A549 (cell line): ENCODE results near the gene PITPNC1.

Source experiments
- BHLHE40 ChIP-seq: IDR thresholded peaks from 2 replicates; pipeline ENCODE4 v1.6.1; 2012; ENCODE audit warnings: low read depth, low read length, inconsistent platforms
- CHD2 ChIP-seq: fragments of 150-350 bp; IDR thresholded peaks from 2 replicates; pipeline ENCODE4 v1.6.1; 2014; ENCODE audit warnings: low read length; ENCODE audit not compliant: partially characterized antibody
- JUN ChIP-seq, 2 experiments: fragments of >200 bp; sonication (Bioruptor Twin); formaldehyde crosslinking; IDR thresholded peaks; 2 replicates in 1 of 2; 3 replicates in 1 of 2; pipeline ENCODE4 v1.6.1; 2016 to 2017
- MAZ ChIP-seq: fragments of 150-350 bp; IDR thresholded peaks from 2 replicates; pipeline ENCODE4 v1.6.1; 2014; ENCODE audit warnings: antibody characterized with exemption, low read depth, low read length, borderline replicate concordance
- NR3C1 ChIP-seq: fragments of >200 bp; sonication (Bioruptor Twin); formaldehyde crosslinking; IDR thresholded peaks from 3 replicates; pipeline ENCODE4 v1.6.1; 2017
- POLR2A ChIP-seq: IDR thresholded peaks from 2 replicates; pipeline ENCODE4 v1.6.1; 2012; ENCODE audit warnings: mild to moderate bottlenecking, low read length
- POLR2AphosphoS2 ChIP-seq: conservative IDR thresholded peaks from 2 replicates; pipeline ENCODE4 v1.6.1; 2012; ENCODE audit warnings: low read length, improper control_type of control experiment, inconsistent platforms
- RAD21 ChIP-seq, 2 experiments: fragments of >200 bp in 1 of 2; sonication (Bioruptor Twin) in 1 of 2; formaldehyde crosslinking in 1 of 2; IDR thresholded peaks in 1 of 2; conservative IDR thresholded peaks in 1 of 2; 2 replicates in 1 of 2; 3 replicates in 1 of 2; pipeline ENCODE4 v1.6.1; 2012 to 2018; ENCODE audit warnings: inconsistent platforms in 1 of 2
- TF ChIP-seq, protein P1 (sequence below): fragments of >200 bp; sonication (Bioruptor Twin); formaldehyde crosslinking; IDR thresholded peaks from 3 replicates; pipeline ENCODE4 v1.5.1; 2016
- TF ChIP-seq, protein P2 (sequence below): fragments of 150-350 bp; IDR thresholded peaks from 2 replicates; pipeline ENCODE4 v1.6.1; 2014; ENCODE audit warnings: low read depth, mild to moderate bottlenecking, low read length
- TF ChIP-seq, protein P3 (sequence below): fragments of 200-600 bp; sonication (generic); IDR thresholded peaks from 2 replicates; pipeline ENCODE4 v1.6.1; 2016; ENCODE audit warnings: antibody characterized with exemption, mild to moderate bottlenecking, moderate library complexity
- TF ChIP-seq, protein P4 (sequence below): fragments of 250-450 bp; sonication (Bioruptor Pico); IDR thresholded peaks from 2 replicates; pipeline ENCODE4 v1.5.0; 2021; ENCODE audit warnings: mild to moderate bottlenecking, moderate library complexity, borderline replicate concordance

DNA sequence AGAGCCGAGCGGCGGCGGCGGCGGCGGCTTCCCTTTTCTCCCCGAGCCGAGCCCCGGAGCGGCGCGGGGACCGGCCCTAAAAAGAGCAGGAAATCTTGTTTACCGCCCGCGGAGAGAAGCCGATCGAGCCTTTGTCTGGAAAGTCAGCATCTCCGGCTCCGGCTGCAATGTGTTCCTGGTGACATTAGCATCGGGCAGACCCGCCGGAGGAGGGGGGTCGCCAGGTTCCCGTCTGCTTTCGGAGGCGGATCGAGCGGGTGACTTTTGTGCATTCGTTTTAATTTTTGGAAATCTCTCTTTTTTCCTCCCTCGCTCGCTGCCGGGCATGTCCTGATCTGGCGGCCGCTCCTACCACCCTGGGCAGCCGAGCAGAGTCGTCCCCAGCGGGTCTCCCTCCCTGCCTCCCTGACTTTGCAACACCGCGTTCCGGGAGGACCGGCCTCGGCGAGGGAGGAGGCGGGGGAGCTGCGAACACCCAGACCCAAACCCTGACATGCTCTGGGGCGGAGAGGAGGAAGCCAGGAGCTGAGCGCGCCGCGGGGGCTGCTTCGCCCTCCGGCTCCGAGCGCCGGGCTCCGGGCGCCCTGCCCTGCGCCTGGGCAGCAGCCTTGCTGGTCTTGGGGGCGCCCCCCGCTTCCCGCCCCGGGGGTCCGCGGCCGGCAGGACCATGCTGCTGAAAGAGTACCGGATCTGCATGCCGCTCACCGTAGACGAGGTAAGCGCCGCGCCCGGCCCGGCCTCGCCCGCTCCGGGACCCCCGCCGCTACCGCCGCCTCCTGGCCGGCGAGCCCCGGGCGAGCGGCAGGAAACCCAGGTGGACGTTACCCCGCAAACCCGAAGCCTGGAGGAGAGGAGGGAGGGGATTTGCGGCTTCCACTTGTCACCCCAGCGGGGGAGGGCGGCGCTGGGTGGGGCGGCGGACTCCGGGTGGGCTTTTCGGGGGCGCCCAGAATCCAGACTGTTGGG, 690 bp downstream of the PITPNC1 start:
- TF ChIP-seq, protein P1, sequence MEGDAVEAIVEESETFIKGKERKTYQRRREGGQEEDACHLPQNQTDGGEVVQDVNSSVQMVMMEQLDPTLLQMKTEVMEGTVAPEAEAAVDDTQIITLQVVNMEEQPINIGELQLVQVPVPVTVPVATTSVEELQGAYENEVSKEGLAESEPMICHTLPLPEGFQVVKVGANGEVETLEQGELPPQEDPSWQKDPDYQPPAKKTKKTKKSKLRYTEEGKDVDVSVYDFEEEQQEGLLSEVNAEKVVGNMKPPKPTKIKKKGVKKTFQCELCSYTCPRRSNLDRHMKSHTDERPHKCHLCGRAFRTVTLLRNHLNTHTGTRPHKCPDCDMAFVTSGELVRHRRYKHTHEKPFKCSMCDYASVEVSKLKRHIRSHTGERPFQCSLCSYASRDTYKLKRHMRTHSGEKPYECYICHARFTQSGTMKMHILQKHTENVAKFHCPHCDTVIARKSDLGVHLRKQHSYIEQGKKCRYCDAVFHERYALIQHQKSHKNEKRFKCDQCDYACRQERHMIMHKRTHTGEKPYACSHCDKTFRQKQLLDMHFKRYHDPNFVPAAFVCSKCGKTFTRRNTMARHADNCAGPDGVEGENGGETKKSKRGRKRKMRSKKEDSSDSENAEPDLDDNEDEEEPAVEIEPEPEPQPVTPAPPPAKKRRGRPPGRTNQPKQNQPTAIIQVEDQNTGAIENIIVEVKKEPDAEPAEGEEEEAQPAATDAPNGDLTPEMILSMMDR, result peak; percentile 11; the same call in 1 of the 3 replicates
- TF ChIP-seq, protein P2, sequence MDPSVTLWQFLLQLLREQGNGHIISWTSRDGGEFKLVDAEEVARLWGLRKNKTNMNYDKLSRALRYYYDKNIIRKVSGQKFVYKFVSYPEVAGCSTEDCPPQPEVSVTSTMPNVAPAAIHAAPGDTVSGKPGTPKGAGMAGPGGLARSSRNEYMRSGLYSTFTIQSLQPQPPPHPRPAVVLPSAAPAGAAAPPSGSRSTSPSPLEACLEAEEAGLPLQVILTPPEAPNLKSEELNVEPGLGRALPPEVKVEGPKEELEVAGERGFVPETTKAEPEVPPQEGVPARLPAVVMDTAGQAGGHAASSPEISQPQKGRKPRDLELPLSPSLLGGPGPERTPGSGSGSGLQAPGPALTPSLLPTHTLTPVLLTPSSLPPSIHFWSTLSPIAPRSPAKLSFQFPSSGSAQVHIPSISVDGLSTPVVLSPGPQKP, result no peak
- TF ChIP-seq, protein P3, sequence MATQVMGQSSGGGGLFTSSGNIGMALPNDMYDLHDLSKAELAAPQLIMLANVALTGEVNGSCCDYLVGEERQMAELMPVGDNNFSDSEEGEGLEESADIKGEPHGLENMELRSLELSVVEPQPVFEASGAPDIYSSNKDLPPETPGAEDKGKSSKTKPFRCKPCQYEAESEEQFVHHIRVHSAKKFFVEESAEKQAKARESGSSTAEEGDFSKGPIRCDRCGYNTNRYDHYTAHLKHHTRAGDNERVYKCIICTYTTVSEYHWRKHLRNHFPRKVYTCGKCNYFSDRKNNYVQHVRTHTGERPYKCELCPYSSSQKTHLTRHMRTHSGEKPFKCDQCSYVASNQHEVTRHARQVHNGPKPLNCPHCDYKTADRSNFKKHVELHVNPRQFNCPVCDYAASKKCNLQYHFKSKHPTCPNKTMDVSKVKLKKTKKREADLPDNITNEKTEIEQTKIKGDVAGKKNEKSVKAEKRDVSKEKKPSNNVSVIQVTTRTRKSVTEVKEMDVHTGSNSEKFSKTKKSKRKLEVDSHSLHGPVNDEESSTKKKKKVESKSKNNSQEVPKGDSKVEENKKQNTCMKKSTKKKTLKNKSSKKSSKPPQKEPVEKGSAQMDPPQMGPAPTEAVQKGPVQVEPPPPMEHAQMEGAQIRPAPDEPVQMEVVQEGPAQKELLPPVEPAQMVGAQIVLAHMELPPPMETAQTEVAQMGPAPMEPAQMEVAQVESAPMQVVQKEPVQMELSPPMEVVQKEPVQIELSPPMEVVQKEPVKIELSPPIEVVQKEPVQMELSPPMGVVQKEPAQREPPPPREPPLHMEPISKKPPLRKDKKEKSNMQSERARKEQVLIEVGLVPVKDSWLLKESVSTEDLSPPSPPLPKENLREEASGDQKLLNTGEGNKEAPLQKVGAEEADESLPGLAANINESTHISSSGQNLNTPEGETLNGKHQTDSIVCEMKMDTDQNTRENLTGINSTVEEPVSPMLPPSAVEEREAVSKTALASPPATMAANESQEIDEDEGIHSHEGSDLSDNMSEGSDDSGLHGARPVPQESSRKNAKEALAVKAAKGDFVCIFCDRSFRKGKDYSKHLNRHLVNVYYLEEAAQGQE, result no peak
- no peak; a peak in 1 of 5 replicates for TF ChIP-seq JUN (IDR thresholded peaks at IDR 0.05)
- TF ChIP-seq BHLHE40, result no peak
- no peak for TF ChIP-seq RAD21 (conservative IDR thresholded peaks at IDR 0.05 in 1 of 2, IDR thresholded peaks at IDR 0.05 in 1 of 2)
- TF ChIP-seq NR3C1, result no peak
- no peak for TF ChIP-seq MAZ
- TF ChIP-seq POLR2AphosphoS2, result no peak
- no peak for TF ChIP-seq CHD2
- TF ChIP-seq POLR2A, result no peak
- TF ChIP-seq, protein P4, sequence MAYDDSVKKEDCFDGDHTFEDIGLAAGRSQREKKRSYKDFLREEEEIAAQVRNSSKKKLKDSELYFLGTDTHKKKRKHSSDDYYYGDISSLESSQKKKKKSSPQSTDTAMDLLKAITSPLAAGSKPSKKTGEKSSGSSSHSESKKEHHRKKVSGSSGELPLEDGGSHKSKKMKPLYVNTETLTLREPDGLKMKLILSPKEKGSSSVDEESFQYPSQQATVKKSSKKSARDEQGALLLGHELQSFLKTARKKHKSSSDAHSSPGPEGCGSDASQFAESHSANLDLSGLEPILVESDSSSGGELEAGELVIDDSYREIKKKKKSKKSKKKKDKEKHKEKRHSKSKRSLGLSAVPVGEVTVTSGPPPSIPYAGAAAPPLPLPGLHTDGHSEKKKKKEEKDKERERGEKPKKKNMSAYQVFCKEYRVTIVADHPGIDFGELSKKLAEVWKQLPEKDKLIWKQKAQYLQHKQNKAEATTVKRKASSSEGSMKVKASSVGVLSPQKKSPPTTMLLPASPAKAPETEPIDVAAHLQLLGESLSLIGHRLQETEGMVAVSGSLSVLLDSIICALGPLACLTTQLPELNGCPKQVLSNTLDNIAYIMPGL (CRISPR knock-in tag), result no peak
